TTC549 (cell line): ENCODE data around the gene SLC22A13.
"Not testable (repeated sequence)": the region's sequence is repeated elsewhere in the genome, so short reads cannot be mapped to it uniquely, and the experiment has no call there.

Experiments used
- FAIRE-seq: peaks from 2 replicates; lab custom pipeline; 2012; peaks lifted over from hg19 to GRCh38; lab: Jason Lieb, UNC

Gene SLC22A13, protein sequence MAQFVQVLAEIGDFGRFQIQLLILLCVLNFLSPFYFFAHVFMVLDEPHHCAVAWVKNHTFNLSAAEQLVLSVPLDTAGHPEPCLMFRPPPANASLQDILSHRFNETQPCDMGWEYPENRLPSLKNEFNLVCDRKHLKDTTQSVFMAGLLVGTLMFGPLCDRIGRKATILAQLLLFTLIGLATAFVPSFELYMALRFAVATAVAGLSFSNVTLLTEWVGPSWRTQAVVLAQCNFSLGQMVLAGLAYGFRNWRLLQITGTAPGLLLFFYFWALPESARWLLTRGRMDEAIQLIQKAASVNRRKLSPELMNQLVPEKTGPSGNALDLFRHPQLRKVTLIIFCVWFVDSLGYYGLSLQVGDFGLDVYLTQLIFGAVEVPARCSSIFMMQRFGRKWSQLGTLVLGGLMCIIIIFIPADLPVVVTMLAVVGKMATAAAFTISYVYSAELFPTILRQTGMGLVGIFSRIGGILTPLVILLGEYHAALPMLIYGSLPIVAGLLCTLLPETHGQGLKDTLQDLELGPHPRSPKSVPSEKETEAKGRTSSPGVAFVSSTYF

DNA sequence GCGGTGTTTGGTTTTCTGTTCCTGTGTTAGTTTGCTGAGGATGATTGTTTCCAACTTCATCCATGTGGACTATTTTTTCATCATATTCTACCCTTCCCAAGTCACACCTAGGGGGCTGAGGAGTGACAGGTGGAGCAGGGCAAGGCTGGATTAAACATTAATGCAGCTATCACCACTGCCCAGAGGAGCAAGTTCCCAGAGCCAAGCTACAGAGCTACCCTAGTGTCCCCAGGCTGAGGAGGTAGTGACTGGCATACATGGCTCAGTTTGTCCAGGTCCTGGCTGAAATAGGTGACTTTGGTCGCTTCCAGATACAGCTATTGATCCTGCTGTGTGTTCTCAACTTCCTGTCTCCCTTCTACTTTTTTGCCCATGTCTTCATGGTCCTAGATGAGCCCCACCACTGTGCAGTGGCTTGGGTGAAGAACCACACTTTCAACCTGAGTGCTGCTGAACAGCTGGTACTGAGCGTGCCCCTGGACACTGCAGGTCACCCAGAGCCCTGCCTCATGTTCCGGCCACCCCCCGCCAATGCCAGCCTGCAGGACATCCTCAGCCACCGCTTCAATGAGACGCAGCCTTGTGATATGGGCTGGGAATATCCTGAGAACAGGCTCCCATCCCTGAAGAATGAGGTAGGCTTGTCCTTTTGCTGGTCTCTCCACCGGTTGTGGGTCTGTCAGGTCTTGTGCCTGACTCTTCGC is at the start of gene SLC22A13:
SLC22A13 (plus strand) TSS at position 209 of the 704 bp plus-strand sequence; CDS start at position 258, 49 bp downstream.
- no peak for FAIRE-seq

GRCh38 chr3:38219609-38220197 is 45.9 kb upstream of the SLC22A13 start:
- no peak for FAIRE-seq

DNA sequence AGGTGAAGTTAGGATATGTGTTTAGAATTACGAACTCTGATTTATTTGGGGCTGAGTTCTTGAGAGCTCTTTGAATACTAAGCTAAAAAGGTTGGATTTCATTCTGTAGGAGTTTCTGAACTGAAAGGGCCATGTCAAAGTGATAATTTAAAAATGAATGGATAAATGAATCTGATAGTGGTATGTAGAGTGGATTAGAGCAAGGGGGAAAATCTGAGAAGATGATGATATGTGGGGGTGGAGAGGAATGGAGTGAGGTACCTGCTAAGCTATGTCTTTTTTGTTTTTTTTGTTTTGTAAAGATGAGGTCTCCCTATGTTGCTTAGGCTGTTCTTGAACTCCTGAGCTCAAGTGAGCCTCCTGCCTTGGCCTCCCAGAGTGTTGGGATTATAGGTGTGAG is 44.6 kb upstream of the SLC22A13 start:
- FAIRE-seq: no peak

DNA sequence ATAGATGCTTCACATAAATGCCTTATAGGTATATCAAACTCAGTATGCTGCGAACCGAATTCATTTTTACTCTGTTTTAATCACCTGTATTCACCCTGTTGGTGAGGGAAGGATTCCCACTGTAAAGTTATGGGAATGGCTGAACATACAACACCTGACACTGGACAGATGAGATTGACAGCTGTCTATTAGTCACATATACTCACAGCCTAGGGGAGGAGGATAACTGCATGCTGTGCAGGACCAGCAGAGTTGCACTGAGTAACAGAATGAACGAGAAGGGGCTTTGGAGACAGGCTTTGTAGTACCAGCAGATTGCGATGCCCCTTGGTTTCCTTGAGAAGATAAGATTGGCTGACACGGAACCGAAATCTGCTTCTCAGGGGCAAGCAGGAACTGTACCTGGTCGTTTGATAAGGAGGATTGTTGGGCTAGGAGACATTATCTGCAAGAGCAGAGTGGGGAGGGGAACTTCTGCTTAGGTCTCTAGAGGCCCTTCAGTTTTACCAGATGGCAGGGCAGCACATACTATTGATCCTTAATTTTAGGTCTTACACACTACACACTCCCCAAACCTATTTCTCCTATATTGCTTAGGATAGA is 43.5 kb upstream of the SLC22A13 start:
- no peak for FAIRE-seq

DNA sequence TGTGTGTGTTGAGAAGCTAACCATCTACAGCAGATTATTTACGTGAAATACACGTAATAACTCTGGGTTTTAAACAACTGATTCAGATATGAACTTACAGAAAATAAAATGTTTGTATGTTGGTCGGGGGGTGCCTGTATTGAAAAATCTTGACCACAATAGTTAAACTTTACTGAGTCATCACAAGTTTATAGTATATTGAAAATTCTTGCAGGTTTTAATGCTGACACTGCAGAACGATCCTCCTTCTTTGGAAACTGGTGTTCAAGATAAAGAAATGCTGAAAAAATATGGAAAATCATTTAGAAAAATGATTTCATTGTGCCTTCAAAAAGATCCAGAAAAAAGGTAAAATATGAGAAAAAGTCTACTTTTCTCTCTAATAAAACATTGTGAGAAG is 41.3 kb upstream of the SLC22A13 start:
- FAIRE-seq: no peak

DNA sequence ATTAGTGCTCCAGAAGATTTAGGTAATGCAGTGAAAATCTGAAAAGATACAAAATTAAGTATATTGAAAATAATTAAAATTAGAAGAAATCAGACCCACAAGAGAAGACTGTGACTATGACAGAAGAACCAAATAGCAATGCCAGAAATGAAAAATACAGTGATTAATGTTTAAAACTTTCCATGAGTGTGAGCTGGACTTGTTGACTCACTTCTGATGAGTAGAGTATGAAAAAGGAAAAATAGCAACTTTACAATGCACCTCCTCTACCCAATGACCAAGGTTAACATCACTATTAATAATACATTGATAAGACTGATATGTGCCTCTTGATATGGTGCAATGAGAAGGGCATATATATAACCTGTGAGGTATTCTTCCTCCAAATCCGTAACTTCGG is 39.3 kb upstream of the SLC22A13 start:
- FAIRE-seq: no peak

- FAIRE-seq: no peak
Observed at GRCh38 chr3:38227989-38228388, 37.6 kb upstream of the SLC22A13 start.

DNA sequence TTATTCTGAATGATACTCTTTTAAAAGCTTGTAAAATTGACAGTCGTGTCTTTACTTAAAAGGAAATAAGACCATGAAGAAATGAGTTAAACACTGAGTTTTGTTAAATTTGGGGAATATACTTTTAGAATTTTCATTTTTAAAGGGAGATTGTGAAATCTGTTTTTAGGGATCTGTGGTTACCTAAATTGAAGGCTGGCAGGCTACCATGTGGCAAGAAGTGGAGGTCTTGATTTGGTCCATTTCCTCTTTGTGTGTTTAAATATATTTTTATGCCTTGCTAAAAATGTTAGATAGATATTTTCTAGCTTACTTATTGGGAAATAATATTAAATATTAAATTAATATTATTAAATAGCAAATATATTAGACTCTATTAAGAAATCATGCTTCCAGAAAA is 36.6 kb upstream of the SLC22A13 start:
- FAIRE-seq: no peak

DNA sequence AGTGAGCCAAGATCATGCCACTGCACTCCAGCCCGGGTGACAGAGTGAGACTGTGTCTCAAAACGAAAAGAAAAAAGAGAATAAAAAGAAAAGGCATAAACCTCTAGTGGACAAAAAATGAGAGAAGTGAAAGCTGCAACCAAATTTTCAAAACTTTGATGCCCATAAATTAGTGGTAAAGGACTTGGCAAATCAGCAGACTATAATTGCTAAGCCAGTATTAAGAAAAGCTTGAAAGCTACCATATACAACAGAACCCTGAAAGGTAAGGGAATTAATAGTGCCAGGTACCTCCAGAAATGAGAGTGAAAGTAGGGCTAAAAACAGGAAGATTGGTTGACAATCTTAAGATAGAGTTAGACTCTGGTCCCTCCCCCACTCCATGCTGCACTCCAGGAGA is 32.9 kb upstream of the SLC22A13 start:
- no peak for FAIRE-seq

DNA sequence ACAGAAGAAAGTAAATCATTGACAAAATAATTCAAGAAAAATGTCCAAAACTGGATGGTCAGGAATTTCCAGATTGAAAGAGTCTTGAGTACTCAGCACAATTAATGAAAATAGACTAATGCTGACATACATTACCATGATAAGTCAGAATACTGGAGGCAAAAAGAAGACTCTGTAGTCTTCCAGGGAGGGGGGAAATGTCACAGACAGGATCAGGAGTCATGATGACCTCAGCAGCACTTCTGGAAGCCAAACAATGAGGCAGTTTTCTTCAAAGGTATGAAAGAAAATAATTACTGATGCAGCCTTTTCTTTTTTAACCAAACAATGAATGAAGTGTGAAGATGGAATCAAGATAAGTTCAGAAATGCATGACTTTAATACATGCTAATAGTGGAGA is 30.1 kb upstream of the SLC22A13 start:
- FAIRE-seq: no peak

GRCh38 chr3:38238416-38239008 is 27.1 kb upstream of the SLC22A13 start:
- no peak for FAIRE-seq

- FAIRE-seq: not testable (repeated sequence)
Observed at GRCh38 chr3:38242812-38243211, 22.8 kb upstream of the SLC22A13 start.

DNA sequence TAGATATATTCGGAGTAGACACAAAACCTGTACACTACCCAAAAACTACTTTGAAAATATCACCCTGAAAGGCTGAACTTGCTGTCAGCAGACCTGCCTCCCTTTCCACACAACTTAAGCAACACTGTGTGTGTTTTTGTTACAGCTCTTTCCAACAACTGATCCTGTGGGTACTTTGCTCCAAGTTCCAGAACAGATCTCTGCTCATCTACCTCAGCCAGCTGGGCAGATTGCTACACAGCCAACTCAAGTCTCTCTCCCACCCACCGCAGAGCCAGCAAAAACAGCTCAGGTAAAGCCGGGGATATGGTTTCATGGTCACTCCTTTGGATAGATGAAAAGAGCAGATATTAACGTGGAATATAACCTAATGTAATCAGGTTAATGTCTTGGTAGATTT is 19.7 kb upstream of the SLC22A13 start:
- FAIRE-seq: no peak

- FAIRE-seq: no peak
Observed at GRCh38 chr3:38247366-38248035, 18.1 kb upstream of the SLC22A13 start.

DNA sequence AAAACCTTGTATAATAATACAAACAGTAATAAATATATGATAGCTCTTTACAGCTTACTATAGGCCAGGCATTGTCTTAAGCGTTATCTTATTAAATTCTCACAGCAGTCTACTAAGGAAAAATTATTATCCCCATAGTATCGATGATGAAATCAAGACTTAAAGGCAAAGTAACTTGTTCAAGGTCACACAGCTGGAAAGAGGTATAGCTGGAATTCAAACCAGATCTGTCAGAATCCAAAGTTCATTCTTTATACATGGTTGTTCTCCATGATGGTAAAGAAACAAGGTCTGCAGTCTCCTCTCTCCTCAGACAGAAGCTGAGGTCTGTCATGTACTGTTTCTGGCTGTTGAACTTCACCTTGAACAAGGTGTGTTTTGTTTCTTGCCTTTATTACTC is 15.4 kb upstream of the SLC22A13 start:
- no peak for FAIRE-seq

GRCh38 chr3:38251197-38251596 is 14.4 kb upstream of the SLC22A13 start:
- FAIRE-seq: no peak

DNA sequence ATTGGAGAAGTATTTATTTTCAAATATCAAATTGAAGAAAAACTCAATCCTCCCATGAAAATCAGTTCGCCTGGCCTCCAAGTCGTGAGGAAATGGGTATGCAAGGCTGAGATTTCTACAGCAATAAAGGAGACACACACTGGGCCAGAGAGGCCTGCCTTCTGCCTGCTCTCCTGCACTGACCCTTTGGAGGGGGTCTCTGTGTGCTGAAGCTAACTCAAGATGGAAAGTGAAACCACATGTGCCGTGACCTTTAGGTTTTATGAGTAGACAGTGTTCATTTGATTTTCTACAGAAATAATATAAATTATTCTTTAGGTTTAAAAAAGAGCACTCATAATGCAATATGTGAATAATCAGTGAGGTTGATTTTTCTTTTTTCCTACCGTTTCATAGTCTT is 11.9 kb upstream of the SLC22A13 start:
- no peak for FAIRE-seq

GRCh38 chr3:38254872-38255271 is 10.7 kb upstream of the SLC22A13 start:
- FAIRE-seq: no peak

DNA sequence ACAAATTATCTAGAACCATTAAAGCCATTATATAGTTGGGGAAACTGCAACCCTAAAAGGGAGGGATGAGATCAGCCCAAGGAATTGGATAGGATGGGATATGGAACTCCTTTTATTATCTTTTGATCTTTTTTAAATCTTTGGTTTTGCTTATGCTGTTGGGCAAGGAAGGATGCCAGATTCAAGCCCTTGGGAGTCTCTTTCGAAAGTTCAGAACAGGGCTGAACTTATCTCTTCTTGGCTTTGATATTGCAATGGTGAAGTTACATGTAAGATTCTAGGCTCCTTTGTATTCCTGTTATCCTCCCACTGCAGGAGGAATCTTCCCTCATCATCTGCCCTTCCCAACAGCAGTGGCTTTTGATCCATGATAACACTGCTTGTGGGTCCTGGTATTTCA is 10.0 kb upstream of the SLC22A13 start:
- no peak for FAIRE-seq

DNA sequence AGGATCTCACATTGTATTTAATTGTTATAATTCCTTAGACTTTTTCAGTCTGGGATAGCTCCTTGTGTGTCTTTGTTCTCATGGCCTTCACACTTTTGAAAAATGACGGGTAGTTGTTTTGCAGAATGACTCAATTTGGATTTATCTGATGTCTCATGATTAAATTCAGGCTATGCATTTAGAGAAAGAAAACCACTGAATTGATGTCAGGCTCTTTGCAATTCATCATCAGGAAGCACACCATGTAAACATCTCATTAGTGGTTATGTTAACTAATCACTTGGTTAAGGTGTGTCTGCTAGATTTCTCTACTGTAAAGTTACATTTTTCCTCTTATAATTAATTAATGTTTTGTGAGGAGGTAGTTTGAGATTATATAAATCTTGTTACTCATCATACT is 8.0 kb upstream of the SLC22A13 start:
- FAIRE-seq: no peak

DNA sequence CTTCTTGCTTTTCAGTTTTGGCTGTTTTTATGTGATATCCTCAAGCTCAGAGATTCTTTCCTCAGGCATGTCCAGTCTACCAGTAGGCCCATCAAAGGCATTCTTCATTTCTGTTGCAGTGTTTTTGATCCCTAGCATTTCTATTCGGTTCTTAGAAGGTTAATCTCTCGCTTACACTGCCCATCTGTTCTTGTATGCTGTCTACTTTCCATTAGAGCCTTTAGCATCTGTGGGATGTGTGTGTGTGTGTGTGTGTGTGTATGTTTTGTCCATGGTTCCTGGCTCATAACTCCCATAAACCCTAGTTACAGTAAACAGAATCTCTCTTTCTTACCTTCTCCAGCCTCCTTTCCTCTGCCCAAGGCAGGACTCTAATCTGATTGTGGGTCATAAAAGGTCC is 5.1 kb upstream of the SLC22A13 start:
- no peak for FAIRE-seq

DNA sequence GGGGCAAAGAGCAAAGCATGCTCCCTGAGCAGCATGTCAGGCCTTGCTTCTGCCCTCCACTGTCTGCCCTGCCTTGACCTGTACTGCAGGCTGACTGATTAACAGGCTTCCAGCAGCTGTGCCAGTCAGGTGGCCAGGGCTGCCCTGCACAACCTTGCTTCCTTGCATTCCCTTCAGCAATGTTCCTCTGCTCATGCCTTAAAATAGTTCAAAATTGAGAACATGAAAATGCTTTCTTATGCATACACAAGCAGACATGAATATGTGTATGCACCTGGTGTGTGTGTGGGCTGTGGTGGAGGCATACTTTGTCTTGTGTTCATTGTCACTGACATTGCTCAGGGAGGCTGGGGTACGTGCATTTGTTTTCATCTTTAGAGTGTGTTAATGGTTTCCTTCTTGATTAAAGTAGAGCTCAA is 1.2 kb upstream of the SLC22A13 start:
- FAIRE-seq: no peak
